GM19467 (cell line): ENCODE data around the gene IL31.

ENCODE experiments used
- ATAC-seq: cut with Tn5 transposase; IDR thresholded peaks from one replicate; pipeline ENCODE4 v1.9.1; 2021; ENCODE audit warnings: mild to moderate bottlenecking, moderate library complexity; ENCODE audit not compliant: unreplicated experiment

Gene IL31

DNA sequence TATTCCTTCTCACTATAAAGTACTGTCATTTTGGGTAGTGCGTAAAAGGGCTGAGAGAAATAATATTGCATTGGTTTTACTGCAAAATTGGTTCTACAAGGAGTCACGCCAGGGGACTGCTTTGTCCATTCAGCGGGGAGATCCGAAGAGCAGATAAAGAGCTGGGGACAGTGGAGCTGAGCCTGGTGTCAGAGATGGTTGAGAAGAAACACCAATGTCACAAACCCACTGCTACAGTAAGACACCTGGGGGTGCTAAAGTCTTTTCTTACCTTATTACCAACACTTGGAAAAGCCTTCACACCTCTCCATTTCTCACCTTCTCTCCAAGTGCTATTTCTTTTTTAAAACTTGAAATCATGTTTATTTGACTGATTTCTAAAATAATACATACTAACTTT, 14.1 kb downstream of the IL31 start:
- no peak for ATAC-seq

DNA sequence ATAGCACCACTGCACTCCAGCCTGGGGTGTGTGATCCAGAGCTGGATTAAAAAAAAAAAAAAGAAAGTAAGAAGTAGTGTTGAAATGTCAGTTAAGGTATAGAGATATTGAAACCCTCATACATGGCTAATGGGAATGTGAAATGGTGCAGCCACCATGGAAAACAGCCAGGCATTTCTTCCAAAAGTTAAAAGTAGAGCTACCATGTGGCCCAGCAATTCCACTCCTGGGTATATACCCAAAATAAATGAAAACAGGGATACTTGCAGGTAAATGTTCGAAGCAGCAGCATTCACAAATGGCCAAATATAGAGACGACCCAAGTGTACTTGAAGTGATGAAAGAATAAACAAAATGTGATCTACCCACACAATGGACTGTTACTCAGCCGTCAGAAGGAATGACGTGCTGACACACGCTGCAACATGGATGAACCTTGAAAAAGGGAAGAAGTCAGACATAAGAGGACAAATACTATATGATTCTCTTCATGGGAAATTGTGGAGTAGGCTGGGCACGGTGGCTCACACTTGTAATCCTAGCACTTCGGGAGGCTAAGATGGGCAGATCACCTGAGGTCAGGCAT, 15.2 kb downstream of the IL31 start:
- no peak for ATAC-seq

DNA sequence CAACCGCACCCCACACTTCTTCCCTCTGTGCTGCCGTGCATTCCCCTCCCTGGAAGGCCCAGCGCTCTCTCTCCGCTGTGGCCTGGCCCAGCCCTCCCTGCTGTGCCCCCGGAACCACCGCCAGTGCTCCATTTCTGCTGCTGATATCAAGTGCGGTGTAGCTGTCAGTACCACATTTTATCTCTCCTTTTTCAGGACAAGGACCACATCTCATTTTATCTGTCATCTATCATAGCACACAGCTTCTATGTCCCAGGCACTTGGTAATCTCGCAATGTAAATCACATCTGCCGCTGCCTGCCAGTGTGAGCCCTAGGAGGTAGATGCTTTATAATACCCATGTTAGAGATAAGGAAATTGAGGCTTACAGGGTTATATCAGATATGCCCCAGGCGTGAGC, 18.3 kb downstream of the IL31 start:
- ATAC-seq, result no peak

DNA sequence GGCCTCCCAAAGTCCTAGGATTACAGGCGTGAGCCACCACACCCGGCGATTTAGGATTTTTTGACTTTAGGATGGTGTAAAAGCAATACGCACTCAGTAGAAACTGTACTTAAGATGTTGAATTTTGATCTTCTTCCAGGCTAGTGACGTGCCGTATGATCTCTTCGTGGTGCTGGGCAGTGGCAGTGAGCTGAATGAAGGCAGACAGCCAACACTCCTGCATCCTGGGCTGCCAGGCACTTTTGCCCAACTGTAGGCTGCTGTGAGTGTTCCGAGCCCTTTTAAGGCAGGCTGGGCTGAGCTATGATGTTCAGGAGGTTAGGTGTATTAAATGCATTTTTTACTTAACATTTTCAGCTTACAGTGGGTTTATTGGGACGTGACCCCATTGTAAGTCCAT, 21.3 kb downstream of the IL31 start:
- no peak for ATAC-seq

DNA sequence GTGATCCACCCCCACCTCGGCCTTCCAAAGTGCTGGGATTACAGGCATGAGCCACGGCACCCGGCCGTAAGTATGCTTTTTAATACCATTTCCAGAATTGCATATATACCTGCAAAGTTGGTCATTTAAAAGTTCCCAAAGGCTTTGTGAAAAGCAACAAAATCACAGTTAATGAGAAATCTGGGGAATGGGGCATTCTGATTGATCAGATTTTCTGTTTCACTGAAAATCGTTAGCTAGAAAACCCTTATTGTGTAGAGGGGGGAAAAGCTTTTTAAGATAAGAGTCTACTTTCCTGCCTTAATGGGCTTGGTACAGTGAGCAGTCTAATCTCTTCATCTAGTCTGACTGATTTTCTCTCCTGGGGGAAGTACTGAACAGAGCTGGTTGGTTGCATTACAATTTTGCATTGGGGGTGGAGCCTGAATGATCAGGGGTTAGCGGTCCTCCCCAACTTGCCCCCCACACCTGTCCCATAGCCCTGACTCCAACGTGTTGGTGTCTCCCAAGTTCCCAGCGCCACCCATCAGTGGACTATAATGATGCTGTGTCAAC, 23.8 kb downstream of the IL31 start:
- no peak for ATAC-seq

DNA sequence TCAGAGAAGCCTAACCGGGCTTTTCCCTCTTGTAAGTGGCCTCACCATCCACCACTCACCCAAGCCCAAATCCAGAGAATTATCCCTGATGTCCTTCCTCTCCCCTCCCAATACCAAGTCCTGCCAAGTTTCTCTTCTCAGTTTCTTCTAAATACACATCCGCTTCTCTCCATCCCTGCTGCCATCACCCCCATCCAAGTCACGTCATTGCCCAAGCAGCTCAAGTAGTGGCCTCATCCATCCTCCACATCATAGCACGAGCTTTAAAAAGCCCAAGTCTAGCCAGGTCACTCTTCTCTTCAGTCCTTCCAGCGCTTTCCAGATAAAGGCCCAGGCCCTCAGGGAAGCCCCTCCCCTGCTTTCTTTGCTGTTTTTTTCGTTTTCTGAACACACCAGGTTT, 25.4 kb downstream of the IL31 start:
- ATAC-seq, result no peak

DNA sequence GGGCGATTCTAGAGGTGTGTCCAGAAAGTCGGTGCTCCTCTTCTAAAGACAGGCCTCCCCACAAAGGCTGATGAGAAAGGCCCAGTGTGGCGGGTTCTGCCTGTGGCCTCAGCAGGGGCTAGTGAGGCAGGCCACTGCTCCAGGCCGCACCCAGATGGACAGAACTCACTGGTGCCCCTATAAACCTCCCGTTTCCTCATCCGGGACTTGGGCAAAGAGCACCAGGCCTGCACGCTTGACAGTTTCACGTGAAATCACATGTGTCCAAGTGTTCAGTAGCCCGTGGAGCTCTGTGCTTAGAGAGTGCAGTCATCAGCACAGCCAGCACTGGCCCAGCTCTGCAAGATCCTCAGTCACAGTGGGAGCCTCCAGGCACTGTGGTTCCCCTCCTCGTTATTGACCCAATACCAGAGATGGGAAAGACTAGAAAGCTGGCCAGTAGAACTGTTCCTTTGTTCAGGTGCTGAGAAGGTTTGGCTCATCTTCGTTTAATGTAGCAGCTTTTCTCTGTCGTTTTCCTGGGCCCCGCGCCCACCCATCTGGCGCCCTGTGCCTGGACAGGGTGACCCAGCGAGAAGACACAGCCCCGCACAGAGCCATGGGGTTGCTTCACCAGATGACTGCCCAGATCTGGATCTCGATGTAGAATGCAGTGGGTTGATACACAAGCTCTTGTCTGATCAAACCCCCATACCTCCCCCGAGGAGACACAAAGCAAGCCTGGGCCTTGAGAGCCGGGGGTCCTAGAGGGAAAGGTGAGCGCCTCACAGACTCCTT, 26.3 kb downstream of the IL31 start:
- ATAC-seq, result no peak

DNA sequence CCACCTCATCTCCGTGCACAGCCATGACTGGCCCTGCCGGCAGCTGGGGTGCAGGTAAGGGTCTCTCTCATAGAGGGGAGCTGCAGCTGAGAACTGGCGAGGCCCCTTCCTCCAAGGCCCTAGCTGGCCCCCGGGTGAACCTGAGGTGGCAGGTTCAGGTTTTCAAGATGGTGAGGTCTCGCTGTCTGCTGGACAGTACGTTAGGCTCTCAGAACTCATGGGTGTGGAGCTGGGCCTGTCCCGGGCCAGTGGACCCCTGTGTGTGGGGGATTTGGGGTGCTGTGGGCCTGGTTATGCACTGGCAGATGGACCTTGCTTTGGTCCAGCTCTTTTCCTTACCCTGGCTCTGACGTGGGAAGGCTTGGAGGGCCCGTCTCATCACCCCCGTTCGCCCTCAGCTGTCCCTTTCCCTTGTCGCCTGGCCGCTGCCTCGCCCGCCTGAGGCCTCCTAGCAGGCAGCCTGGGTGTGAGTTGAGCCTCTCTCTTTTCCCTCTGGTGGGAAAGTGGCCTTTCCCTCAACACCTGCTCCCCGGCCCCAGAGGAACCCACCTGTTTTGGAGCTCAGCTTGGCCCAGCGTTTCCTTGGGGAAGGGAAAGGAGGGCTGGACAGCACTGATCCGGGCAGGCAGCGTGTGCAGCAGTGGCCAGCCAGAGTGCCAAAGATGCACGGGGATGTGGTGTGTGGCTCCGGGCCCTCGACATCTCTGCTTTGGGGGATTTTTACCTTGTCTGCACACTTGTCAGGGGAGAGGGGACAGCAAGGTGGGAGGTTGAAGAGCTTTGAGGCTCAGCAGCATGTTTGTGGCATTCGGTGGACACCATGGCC, 28.3 kb downstream of the IL31 start:
- ATAC-seq, result no peak

DNA sequence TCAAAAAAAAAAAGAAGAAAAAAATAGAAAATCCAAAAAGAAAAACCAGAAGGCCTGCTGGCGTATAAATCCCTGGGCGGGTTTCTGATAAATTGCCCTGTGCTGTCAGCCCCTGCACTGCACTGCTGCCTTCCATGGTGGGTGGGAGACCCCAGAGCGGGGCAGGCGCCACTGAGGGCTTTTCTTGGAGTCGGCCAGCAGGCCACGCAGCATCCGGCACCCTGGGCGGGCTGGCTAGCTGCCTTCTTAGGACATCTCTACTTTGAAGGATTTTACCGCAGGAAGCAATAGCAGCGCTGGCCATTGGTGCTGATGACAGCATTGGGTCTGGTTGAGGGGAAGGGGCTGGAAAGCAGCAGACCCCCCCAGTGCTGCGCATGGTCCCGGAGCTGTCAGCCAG, 29.1 kb downstream of the IL31 start:
- ATAC-seq, result no peak

DNA sequence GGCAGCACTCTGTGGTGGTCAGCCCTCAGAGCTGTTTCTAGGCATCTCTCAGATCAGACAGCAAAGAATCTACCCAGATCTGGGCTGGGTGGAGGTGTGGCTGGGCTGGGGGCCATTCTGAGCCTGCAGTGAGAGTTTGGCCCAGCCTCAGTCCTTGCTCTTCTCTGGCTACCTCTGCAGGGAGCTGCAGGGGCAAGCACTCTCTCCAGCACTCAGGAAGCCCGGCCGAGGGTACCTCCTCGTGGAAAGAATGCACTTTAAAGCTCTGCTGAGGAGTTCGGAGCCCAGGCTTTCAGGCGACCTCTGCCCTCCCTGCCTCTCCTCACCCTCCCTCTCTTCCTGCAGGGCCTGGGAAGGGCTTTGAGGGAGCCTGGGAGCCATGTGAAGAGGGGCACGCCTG, 31.2 kb downstream of the IL31 start:
- no peak for ATAC-seq

DNA sequence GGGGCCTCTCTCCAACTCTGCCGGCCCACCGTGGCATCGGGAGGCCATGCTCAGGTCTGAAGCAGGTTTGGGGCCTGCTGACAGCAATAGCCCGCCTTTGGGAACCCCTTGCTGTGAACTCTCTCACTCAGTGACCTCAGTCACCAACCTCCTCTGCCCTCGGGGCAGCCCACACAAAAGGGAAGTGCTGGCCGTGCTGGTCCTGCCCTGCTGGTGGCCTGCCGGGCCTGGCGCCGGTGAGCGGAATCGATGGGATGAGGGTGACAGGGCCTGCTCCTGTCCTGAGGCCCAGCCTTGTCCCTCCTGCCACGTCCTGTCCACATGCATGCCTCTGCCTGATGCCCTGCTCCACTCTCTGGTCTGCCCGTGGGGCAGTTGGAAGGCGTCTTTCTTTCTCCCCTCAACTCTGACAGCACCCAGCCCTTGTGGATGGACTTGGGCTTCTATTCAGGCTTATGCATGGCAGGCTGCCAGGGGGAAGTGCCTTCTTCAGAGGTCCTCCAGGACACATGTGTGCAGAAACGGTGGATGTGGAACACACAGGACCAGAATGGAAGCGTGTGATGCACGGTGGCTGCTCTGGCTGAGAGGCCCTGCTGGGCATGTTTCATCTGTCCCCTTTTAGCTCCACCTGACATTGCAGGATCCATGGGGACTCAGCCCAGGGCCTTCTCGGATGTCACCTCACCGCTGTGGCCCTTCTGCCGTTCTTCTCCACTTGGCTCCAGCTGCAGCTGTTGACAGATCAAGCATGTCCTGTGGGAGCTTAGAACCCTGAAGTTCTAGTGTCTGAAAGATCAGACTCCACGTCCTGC, 31.9 kb downstream of the IL31 start:
- ATAC-seq, result no peak

DNA sequence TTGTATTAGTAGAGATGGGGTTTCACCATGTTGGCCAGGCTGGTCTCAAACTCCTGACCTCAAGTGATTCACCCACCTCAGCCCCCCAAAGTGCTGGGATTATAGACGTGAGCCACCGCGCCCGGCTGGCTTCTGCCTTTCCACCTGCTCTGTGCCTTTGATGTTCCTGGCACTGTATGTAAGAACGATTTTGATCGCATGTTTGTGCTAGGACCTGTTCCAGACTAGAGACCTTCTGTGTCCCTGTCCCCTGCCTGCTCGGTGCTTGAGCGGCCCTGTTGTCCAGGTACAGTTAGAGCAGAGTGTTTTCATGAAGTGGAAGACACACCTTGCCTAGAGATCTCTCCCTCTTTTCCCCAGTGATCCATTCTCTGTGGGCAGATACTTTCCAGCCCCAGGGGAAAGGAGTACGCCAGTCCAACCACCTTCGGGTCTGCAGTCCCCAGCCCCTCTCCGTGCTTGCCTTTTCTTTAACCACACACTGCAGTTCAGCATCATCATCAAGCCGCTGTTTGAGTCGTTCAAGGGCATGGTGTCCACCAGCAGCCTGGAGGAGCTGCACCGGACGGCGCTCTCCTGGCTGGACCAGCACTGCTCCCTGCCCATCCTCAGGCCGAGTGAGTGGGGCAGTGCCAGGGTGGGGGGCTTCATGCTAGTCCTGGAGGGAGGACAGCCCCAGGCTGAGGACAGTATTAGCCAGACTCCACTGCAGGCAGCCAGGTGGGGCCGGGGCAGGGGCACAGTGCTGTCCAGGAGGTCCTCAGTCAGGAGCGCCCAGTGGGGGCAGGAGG, 33.4 kb downstream of the IL31 start:
- ATAC-seq, result no peak

DNA sequence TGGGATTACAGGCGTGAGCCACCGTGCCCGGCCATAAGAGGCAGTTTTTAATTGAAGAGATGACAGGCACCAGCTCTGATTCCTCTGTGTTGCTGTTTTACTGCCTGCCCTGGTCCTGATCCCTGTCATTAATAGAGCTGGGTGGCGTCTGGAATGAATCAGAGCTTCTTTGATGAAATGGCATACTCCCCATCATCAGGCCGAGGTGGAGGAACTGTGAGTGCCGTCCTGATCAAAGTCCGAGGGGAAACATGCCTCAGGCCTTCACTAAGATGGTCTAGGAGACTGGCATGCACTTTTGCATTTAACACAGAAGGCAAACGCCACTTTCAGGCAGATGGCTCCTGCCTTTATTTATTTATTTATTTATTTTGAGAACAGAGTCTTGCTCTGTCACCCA, 34.1 kb downstream of the IL31 start:
- no peak for ATAC-seq

DNA sequence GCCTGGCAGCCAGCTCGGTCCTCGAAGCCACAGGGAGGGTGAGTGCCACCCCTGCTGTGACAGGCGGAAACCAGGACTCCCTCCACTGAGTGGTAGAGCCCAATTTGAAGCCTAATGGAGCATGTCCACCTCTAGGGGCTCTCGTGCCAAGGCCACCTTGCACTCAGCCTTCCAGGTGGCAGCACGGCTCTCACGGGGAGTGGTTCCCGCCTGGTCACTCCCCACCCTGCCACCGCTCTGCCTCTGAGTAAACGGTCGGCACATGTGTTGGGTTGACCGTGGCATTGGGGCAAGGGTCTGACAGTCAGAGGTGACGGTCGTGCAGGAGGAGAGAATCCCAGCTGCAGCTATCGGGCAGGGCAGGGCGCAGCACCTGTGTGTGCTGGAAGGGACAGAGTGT, 34.8 kb downstream of the IL31 start:
- ATAC-seq, result no peak

DNA sequence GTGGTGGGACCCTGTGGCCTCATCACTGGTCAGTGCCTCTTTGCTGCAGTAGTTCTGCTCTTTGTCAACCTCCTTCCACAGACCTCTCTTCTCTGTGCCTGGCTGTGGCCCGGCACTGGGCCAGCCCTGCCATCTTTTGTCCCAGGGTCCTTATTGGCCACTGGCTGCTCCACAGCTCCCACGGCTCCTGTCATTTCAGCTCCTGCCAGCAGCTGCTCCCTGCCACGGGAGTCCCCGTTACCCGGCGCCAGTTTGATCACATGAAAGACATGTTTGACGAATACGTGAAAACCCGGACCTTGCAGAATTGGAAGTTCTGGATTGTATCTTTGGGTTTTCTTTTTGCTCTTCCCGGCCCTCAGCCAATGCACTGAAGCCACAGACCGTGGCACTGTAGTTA, 35.4 kb downstream of the IL31 start:
- ATAC-seq, result no peak

DNA sequence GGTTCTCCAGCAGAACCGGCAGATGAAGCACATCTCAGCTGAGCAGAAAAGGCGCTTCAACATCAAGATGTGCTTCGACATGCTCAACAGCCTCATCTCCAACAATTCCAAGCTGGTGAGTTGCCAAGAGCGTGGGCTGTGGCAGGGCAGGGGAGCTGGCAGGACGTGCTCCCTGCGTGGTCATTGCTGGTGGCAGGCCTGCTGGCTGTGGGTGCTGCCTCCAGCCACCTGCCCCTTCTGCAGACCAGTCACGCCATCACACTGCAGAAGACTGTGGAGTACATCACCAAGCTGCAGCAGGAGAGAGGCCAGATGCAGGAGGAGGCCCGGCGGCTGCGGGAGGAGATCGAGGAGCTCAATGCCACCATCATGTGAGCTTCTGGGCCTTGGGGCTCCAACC, 35.8 kb downstream of the IL31 start:
- no peak for ATAC-seq

DNA sequence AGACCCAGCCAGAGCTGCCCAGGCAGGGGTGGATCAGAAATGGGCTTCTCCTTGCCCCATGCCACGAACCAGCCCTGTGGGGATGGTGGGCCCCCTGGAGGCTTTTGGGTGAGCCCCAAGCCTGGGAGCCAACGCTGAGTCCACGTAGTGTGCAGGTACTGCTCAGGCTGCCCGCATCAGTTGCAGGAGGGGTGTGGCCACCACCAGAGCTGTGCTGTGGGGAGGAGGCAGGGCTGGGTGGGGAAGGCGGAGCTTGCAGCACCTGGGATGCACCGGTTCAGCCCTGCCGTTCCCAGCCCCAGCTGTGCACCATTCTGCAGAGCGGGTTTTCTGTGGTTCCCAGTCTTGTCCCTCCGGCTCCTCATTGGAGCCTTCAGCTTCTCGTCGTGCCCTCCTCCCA, 36.3 kb downstream of the IL31 start:
- ATAC-seq, result no peak

DNA sequence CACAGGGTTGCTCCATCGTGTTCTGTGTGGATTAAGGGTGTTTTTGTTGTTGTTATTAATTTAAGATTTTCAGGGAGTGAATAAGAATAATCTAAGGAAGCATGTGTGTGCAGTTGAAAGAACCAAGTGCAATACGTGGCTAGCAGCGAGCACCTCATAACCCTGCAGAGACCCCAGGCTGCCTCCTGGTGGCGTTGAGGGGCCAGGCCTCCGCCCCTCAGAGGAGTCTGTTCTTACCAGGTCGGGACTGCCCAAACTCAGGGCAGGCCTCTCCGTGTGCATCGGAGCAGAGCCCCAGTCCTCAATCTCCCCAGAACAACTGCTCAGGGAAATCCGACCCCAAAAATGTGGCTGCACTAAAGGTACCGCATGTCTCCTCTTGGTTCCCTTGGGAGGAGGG, 36.8 kb downstream of the IL31 start:
- no peak for ATAC-seq

DNA sequence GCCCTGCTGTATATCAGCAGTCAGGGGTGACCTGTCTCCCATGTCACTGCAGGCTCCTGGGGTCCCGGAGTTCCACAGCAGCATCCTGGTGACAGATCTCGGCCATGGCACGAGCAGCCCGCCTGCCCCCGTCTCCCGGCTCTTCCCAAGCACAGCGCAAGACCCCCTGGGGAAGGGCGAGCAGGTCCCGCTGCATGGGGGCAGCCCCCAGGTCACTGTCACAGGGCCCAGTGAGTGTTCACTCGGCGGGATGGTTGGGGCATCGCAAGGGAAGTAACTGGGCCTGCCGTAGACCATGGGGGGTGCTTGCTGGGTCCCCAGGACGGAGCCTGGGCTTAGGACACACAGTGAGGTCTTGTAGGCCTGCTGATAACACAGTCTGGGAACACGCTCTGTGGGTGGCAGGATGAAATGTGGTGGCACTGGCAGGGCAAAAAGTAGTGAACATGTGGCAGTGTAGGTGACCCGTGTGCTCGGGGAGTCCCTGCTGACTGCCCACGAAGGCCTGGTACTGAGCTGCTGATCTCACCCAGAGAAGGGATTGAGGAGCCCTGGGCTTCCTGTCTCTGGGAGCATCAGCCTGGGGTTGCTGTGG, 38.5 kb downstream of the IL31 start:
- ATAC-seq, result no peak
